H1 (cell line): ENCODE results near the gene CTNND2.

ENCODE experiments used
- CBX8 ChIP-seq: fragments of 300-800, 300-1000 bp; sonication (generic); IDR thresholded peaks from 2 replicates; pipeline ENCODE4 v1.7.1; 2016; ENCODE audit warnings: low read depth, low read length, borderline replicate concordance
- CTCF ChIP-seq, 3 experiments: IDR thresholded peaks; 1 replicate in 2 of 3; 2 replicates in 1 of 3; pipeline versions ENCODE4 v1.5.1 to v1.6.1; 2011; ENCODE audit warnings: low read length in 3 of 3, mild to moderate bottlenecking in 3 of 3, inconsistent platforms in 2 of 3, low read depth in 1 of 3, moderate library complexity in 1 of 3; ENCODE audit not compliant: insufficient read depth in 1 of 3; ENCODE audit errors: control extremely low read depth in 1 of 3
- KDM1A ChIP-seq: fragments of 200-600, 300-600 bp; sonication (generic); IDR thresholded peaks from 2 replicates; pipeline ENCODE4 v1.7.1; 2016; ENCODE audit warnings: mild to moderate bottlenecking, low read length, borderline replicate concordance
- MAX ChIP-seq: IDR thresholded peaks from 2 replicates; pipeline ENCODE4 v1.6.1; 2012; ENCODE audit warnings: inconsistent platforms
- POLR2A ChIP-seq, 2 experiments: IDR thresholded peaks; 1 replicate in 1 of 2; 2 replicates in 1 of 2; pipeline ENCODE4 v1.6.1; 2011; ENCODE audit warnings: low read depth in 2 of 2, low read length in 2 of 2, mild to moderate bottlenecking in 2 of 2; ENCODE audit errors: control extremely low read depth in 1 of 2
- POLR2AphosphoS5 ChIP-seq: IDR thresholded peaks from 2 replicates; pipeline ENCODE4 v1.6.1; 2011; ENCODE audit warnings: low read depth, low read length
- RAD21 ChIP-seq, 2 experiments: IDR thresholded peaks in 1 of 2; conservative IDR thresholded peaks in 1 of 2; 2 replicates each; pipeline ENCODE4 v1.6.1; 2011; ENCODE audit warnings: low read depth in 2 of 2, low read length in 2 of 2, improper control_type of control experiment in 1 of 2, inconsistent platforms in 1 of 2, mild to moderate bottlenecking in 1 of 2, moderate library complexity in 1 of 2
- RBBP5 ChIP-seq: IDR thresholded peaks from 2 replicates; pipeline ENCODE4 v1.7.1; 2012; ENCODE audit warnings: low read depth, mild to moderate bottlenecking, inconsistent platforms, low read length, moderate library complexity, borderline replicate concordance
- RXRA ChIP-seq: IDR thresholded peaks from 2 replicates; pipeline ENCODE4 v1.6.1; 2011; ENCODE audit warnings: low read depth, mild to moderate bottlenecking, low read length, moderate library complexity; ENCODE audit not compliant: insufficient read depth
- SP4 ChIP-seq: IDR thresholded peaks from 2 replicates; pipeline ENCODE4 v1.6.1; 2012; ENCODE audit warnings: low read length, inconsistent platforms
- SRF ChIP-seq: IDR thresholded peaks from 2 replicates; pipeline ENCODE4 v1.6.1; 2011; ENCODE audit warnings: mild to moderate bottlenecking, low read depth, low read length, moderate library complexity
- TAF1 ChIP-seq: IDR thresholded peaks from 2 replicates; pipeline ENCODE4 v1.6.1; 2011; ENCODE audit warnings: mild to moderate bottlenecking, low read depth, low read length
- TAF7 ChIP-seq: optimal IDR thresholded peaks from 2 replicates; pipeline ENCODE3; 2011; ENCODE audit warnings: low read depth, mild to moderate bottlenecking, inconsistent platforms, low read length, moderate library complexity, borderline replicate concordance
- USF2 ChIP-seq: IDR thresholded peaks from 2 replicates; pipeline ENCODE4 v1.6.1; 2011; ENCODE audit warnings: low read length, improper control_type of control experiment

GRCh38 chr5:11852717-11853087 is 51.5 kb downstream of the CTNND2 start:
- no peak for TF ChIP-seq CTCF (IDR thresholded peaks at IDR 0.05; ENCODE audit: control extremely low read depth in 1 of 3, insufficient read depth in 1 of 3, low read depth in 1 of 3, low read length in 3 of 3)
- no peak for TF ChIP-seq KDM1A
- no peak for TF ChIP-seq SP4
- no peak for TF ChIP-seq RBBP5
- TF ChIP-seq POLR2A (IDR thresholded peaks at IDR 0.05; ENCODE audit: control extremely low read depth in 1 of 2, low read depth in 2 of 2, low read length in 2 of 2), result no peak
- no peak for TF ChIP-seq USF2
- TF ChIP-seq TAF7, result no peak
- TF ChIP-seq TAF1, result no peak
- TF ChIP-seq MAX, result no peak
- TF ChIP-seq CBX8, result no peak
- no peak for TF ChIP-seq RXRA
- TF ChIP-seq SRF, result no peak
- no peak for TF ChIP-seq RAD21 (IDR thresholded peaks at IDR 0.05 in 1 of 2, conservative IDR thresholded peaks at IDR 0.05 in 1 of 2; ENCODE audit: low read depth in 2 of 2, low read length in 2 of 2)
- TF ChIP-seq POLR2AphosphoS5, result no peak
